Neuron (in vitro differentiated cells): ENCODE data around the gene ATG9B.
"Not testable (repeated sequence)": the region's sequence is repeated elsewhere in the genome, so short reads cannot be mapped to it uniquely, and the experiment has no call there.

Experiments used
- H2AFZ ChIP-seq: one replicate; pipeline ENCODE4 v1.6.1; 2013; ENCODE audit warnings: low read depth, mild to moderate bottlenecking, inconsistent platforms, low read length, moderate library complexity
- H3K27me3 ChIP-seq: one replicate; pipeline ENCODE4 v1.6.1; 2013; ENCODE audit warnings: low read length; ENCODE audit not compliant: insufficient read depth
- H3K36me3 ChIP-seq: one replicate; pipeline ENCODE4 v1.6.1; 2013; ENCODE audit warnings: low read length; ENCODE audit not compliant: insufficient read depth
- H3K4me1 ChIP-seq: one replicate; pipeline ENCODE4 v1.6.1; 2013; ENCODE audit warnings: low read length; ENCODE audit not compliant: insufficient read depth
- H3K4me3 ChIP-seq: 2 replicates; pipeline ENCODE4 v1.5.1; 2013; ENCODE audit warnings: mild to moderate bottlenecking, low read length, moderate library complexity
- H3K9me3 ChIP-seq: one replicate; pipeline ENCODE4 v1.6.1; 2013; ENCODE audit warnings: low read length

ATG9B gene

GRCh38 chr7:151012911-151013347 is 11.4 kb downstream of the ATG9B start:
- Histone ChIP-seq H2AFZ (no peak overlapping the region), H3K4me3 (no peak overlapping the region), H3K9me3 (no peaks in the 10 kb centered on the region), H3K36me3 (no peaks in the 10 kb centered on the region), H3K27me3 (no peaks in the 10 kb centered on the region), H3K4me1 (peaks cover 10% of the 10 kb centered on the region)

- Histone ChIP-seq H3K27me3 (no peaks in the 10 kb centered on the region), H3K9me3 (no peaks in the 10 kb centered on the region), H3K36me3 (no peaks in the 10 kb centered on the region), H2AFZ (no peak overlapping the region), H3K4me3 (no peak overlapping the region), H3K4me1 (peaks cover 8% of the 10 kb centered on the region)
Observed at GRCh38 chr7:151012031-151012692, 12.1 kb downstream of the ATG9B start.

GRCh38 chr7:151011616-151012015 is 12.7 kb downstream of the ATG9B start:
- not testable (repeated sequence) for H3K9me3 ChIP-seq, H3K4me1 ChIP-seq, H3K36me3 ChIP-seq, H3K4me3 ChIP-seq, H3K27me3 ChIP-seq, H2AFZ ChIP-seq

GRCh38 chr7:151011097-151011409 is 13.2 kb downstream of the ATG9B start:
- Histone ChIP-seq H3K27me3 (no peaks in the 10 kb centered on the region), H3K4me1 (peaks cover 8% of the 10 kb centered on the region), H3K36me3 (no peaks in the 10 kb centered on the region), H2AFZ (no peak overlapping the region), H3K4me3 (no peak overlapping the region), H3K9me3 (no peaks in the 10 kb centered on the region)

GRCh38 chr7:151010307-151011096 is 13.8 kb downstream of the ATG9B start:
- Histone ChIP-seq H3K4me3 (no peak overlapping the region), H3K4me1 (peaks cover 8% of the 10 kb centered on the region), H3K36me3 (no peaks in the 10 kb centered on the region), H3K27me3 (no peaks in the 10 kb centered on the region), H2AFZ (no peak overlapping the region), H3K9me3 (no peaks in the 10 kb centered on the region)

GRCh38 chr7:151010037-151010306 is 14.3 kb downstream of the ATG9B start:
- Histone ChIP-seq H3K27me3 (no peaks in the 10 kb centered on the region), H3K4me3 (no peak overlapping the region), H3K9me3 (no peaks in the 10 kb centered on the region), H3K36me3 (no peaks in the 10 kb centered on the region), H3K4me1 (peaks cover 8% of the 10 kb centered on the region), H2AFZ (no peak overlapping the region)

GRCh38 chr7:151009327-151010036 is 14.8 kb downstream of the ATG9B start:
- H3K27me3 ChIP-seq: no peaks in the 10 kb centered on the region
- H3K4me3 ChIP-seq: no peak overlapping the region
- H2AFZ ChIP-seq: no peak overlapping the region
- peaks cover 8% of the 10 kb centered on the region for H3K4me1 ChIP-seq
- H3K9me3 ChIP-seq: no peaks in the 10 kb centered on the region
- no peaks in the 10 kb centered on the region for H3K36me3 ChIP-seq

- Histone ChIP-seq H3K4me3 (no peak overlapping the region), H3K9me3 (no peaks in the 10 kb centered on the region)
Observed at GRCh38 chr7:151008511-151009323, 15.6 kb downstream of the ATG9B start.

GRCh38 chr7:151008143-151008510 is 16.2 kb downstream of the ATG9B start:
- peaks cover 8% of the 10 kb centered on the region for H3K4me1 ChIP-seq

More at GRCh38 chr7:151008511-151009323, 15.6 kb downstream of the ATG9B start:
- Histone ChIP-seq H2AFZ (no peak overlapping the region), H3K4me1 (peaks cover 8% of the 10 kb centered on the region), H3K27me3 (no peaks in the 10 kb centered on the region), H3K36me3 (no peaks in the 10 kb centered on the region)

GRCh38 chr7:151007469-151007898 is 16.8 kb downstream of the ATG9B start:
- Histone ChIP-seq H2AFZ (no peak overlapping the region), H3K36me3 (no peaks in the 10 kb centered on the region), H3K4me1 (peaks cover 8% of the 10 kb centered on the region), H3K9me3 (no peaks in the 10 kb centered on the region), H3K4me3 (no peak overlapping the region), H3K27me3 (no peaks in the 10 kb centered on the region)

More at GRCh38 chr7:151008143-151008510, 16.2 kb downstream of the ATG9B start:
- no peaks in the 10 kb centered on the region for H3K36me3 ChIP-seq
- no peak overlapping the region for H3K4me3 ChIP-seq
- H3K9me3 ChIP-seq: no peaks in the 10 kb centered on the region
- H2AFZ ChIP-seq: no peak overlapping the region
- H3K27me3 ChIP-seq: no peaks in the 10 kb centered on the region

GRCh38 chr7:151006590-151007300 is 17.5 kb downstream of the ATG9B start:
- no peak overlapping the region for H2AFZ ChIP-seq
- H3K36me3 ChIP-seq: no peaks in the 10 kb centered on the region
- H3K4me3 ChIP-seq: no peak overlapping the region
- H3K9me3 ChIP-seq: no peaks in the 10 kb centered on the region
- peaks cover 8% of the 10 kb centered on the region for H3K4me1 ChIP-seq
- H3K27me3 ChIP-seq: no peaks in the 10 kb centered on the region

- Histone ChIP-seq H3K4me1 (peaks cover 8% of the 10 kb centered on the region), H3K27me3 (no peaks in the 10 kb centered on the region), H2AFZ (no peak overlapping the region), H3K4me3 (no peak overlapping the region), H3K9me3 (no peaks in the 10 kb centered on the region), H3K36me3 (no peaks in the 10 kb centered on the region)
Observed at GRCh38 chr7:151005566-151005965, 18.7 kb downstream of the ATG9B start.
